GM19438 (cell line): ENCODE measurements around the gene SLC13A4.
"Not testable (repeated sequence)": the region's sequence is repeated elsewhere in the genome, so short reads cannot be mapped to it uniquely, and the experiment has no call there.

Experiments used
- ATAC-seq: cut with Tn5 transposase; IDR thresholded peaks from one replicate; pipeline ENCODE4 v1.9.1; 2021; ENCODE audit warnings: low read depth; ENCODE audit not compliant: unreplicated experiment

SLC13A4 gene

GRCh38 chr7:135753616-135754413, 25.8 kb upstream of the SLC13A4 start:
- no peak for ATAC-seq

DNA sequence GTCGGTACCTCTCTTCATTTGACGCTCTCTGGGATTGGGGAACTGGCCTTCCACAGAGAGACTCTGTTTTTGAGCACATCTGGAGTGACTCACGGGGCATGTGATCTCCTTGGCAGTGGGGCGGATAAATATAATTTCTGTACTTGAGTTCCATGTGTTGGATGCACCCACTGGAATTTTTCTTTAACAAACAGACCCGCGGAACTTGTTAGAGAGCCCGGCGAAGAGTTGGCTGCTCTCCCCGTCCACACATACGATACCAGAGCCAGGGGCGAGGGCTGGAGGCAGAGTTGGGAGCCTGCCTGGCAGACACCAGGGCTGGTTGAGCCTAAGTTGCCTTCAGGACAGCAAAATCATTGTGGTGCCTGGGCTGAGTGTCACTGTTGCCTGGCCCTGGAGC, 20.8 kb upstream of the SLC13A4 start, which contains the start of gene FAM180A:
Gene FAM180A (minus strand): TSS at position 44 of the 400 bp plus-strand sequence. CDS start 233 bp downstream, outside the sequence.
- ATAC-seq, result no peak

DNA sequence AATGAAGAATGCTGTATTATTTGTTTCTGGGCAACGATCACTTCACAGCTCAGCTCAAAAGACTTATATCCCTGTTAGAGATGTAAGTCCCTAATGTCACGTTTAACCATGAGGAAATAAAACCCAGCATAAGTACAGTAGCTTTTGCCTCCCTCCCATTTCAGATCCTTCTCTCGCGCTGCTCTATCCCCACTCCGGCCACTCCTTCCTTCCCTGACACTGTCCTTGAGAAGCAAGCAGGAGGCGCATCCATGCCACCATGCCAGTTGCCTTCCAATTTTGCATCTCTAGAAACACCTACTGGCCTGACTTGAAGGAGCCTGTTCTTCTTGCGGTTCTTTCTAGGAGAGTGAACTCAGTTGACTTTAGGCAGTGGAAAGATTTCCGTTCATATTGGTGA, 19.4 kb upstream of the SLC13A4 start:
- no peak for ATAC-seq

DNA sequence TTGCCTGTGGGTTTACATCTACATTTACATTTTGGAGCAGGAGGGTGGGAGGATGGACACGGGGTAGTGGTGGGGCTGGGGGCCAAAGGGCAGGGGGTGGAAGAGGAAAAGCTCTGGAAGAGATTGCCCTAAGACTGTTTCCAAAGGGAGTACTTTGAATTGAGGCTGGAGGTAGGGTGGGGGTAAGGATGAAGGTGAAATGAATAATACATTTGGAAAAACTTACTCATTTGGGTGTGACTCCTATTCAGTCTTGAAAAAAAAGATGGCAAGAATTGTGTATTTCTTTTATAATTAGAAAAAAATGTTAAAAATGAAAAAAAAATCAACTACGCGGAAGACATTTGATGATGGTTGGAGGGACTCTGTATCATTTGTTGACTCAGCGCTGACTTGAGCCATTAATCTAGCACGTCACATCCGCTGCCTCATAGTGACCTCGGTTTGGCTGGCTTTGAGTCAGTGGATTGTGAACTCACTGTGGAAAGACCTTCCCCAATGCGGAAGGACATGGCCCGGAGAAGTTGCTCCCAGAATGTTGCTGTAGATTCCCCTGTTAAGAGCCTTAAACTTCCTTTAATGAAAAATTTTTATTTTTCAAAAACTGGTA, 17.8 kb upstream of the SLC13A4 start:
- ATAC-seq, result no peak

DNA sequence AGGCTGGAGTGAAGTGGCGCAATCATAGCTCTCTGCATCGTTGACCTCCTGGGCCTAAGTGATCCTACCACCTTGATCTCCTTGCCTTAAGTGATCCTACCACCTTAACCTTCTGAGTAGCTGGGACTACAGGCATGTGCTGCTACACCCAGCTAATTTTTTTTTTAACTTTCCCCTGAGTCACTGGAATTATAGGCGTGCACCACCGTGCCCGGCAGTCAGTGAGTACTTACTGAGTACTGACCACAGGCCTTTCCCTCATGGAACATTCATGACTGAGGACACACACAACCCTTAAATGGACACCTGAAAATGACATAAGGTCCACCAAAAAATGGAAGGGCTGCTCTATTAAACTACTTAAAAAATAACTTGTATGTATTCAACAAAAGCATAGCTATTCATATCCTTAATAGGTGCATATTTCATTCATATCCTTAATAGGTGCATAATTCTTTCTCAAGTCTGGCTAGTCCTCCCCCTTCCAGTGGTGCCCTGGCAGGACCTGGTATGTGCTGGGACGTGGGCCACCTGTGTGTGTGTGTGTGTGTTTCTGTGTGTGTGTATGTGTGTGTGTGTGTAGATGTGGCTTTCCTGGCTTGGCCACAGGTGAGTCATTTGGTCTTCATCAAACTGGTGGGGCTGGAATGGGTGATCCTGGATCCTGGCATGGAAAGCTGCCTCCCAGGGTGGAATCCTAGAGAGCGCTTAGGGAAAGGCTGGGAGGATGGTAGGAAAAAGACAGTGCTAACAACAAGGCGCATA, 17.1 kb upstream of the SLC13A4 start:
- no peak for ATAC-seq

- ATAC-seq, result no peak
Observed at GRCh38 chr7:135743907-135744731, 16.1 kb upstream of the SLC13A4 start.

GRCh38 chr7:135742371-135742770, 14.4 kb upstream of the SLC13A4 start:
- no peak for ATAC-seq

- ATAC-seq, result no peak
Observed at GRCh38 chr7:135741905-135742304, 13.9 kb upstream of the SLC13A4 start.

GRCh38 chr7:135740889-135741288, 12.9 kb upstream of the SLC13A4 start:
- ATAC-seq, result no peak

DNA sequence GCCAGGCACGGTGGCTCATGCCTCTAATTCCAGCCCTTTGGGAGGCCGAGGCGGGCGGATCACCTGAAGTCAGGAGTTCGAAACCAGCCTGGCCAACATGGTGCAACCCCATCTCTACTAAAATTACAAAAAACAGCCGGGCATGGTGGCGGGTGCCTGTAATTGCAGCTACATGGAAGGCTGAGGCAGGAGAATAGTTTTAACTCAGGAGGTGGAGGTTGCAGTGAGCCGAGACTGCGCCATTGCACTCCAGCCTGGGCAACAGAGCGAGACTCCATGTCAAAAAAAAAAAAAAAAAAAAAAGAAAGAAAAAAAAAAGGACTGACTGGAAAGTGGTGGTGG, 9.3 kb upstream of the SLC13A4 start:
- not testable (repeated sequence) for ATAC-seq

GRCh38 chr7:135736586-135737305, 8.8 kb upstream of the SLC13A4 start:
- ATAC-seq, result no peak

GRCh38 chr7:135734343-135734689, 6.3 kb upstream of the SLC13A4 start:
- no peak for ATAC-seq

DNA sequence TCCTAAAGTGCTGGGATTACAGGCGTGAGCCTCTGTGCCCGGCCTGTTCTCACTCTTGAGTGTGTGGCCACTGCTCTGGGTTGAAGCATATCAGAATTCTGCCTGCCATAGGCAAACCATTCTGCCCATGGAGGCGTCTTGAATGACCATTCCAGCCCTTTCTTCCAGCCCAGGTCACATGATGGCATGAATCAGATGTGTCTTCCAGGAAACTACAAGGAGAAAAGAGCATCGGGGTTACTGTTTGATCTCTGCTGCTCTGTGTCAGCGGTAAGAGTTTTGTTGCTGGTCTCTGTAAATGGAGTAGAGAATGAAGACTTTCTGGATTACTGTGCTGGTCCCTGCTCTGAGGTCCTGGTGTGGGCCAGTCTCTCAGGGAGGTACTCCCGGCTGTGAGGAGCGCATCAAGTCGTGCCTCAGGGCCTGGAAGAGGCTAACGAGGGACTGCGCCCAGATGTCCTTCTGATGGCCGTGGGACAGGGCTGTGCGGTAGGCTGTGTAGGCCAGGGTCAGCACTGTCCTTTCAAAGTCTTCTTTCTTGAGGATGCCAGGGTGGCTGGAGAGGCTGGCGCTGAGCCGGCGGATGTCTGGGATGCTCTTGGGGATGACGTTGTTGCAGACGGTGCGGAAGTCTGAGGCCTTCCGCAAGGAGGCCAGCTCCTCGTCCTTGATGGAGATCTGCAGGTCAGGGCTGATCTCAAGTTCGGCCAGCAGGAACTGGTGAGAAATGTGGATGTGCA, 5.8 kb upstream of the SLC13A4 start:
- ATAC-seq, result no peak

DNA sequence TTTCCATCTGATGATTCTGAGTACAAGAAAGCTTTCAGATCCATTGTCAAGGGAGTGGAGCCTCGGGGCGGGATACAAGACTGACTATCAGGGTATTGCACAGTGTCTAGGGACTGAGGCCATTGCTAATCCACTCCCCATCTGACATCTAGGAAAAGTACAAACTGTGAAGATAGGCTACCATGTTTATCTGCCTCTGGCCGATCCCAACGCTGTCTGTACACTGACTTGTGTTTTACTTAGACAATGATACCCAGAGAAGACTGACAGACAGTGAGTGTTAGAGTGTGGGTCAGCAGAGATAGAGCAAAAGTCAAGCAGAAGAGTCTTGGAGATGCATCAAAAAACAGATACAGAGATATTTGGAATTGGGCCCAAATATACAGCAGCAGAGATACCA, 3.1 kb upstream of the SLC13A4 start:
- no peak for ATAC-seq

GRCh38 chr7:135729230-135729629, 1.2 kb upstream of the SLC13A4 start:
- ATAC-seq, result no peak

DNA sequence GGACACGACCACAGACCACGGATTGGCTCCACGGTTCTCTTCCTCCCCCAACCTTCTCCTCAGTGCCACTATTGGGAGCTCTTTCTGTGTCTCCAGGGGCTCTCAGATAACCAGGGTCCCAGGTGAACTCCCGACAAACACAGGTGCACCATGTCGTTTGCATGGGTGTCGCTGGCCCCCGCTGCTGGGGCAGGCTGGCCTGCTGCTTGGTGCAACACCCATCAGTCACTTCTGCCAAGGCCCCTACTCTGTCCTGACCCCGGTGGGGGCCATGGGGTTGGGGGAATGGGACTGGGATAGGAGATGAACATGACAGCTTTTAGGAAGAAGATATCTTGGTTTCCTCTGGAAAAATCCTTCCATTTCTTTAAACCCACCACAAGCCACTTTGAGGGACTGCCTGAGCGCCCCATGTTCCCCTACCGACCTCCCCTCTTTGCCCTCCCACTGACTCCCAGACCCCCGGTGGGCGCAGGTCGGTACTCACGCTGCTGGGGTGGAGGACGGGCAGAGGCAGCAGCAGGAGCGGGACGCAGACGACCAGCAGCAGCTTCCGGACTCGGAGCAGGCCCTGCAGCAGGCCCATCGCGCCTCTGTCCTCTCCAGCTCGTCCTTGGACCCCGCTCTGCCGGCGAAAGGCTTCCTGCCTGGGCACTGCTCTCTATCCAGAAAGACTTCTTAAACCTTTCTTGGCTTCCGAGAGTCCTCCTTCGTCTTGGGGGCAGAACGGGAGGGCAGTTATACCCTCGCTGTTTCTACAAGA, 894 bp downstream of the SLC13A4 start:
- ATAC-seq, result no peak

DNA sequence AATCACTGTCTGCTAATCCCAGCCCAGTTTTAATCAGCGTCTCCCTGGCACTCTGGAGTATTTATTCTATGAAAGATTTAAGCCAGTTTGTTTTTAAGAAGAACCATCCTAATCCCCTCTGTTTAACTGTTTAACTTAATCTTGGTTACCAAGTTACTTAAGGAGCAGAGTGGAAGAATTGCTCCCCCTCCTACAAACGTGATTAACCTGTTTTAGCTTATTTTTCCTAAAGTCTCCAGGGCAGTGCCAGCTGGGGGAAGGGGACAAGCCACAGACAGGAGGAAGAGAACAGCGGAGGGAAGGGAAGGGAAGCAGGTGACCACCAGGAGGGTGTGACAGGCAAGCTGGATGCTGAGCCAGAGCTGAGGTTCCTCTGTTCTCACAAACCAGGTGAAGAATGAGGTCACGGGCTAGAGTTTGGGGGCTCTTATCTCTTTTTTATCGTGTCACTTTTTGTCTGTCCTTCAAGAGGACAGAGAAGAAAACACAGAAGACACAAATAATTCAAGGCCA, 1.7 kb downstream of the SLC13A4 start:
- ATAC-seq, result no peak

DNA sequence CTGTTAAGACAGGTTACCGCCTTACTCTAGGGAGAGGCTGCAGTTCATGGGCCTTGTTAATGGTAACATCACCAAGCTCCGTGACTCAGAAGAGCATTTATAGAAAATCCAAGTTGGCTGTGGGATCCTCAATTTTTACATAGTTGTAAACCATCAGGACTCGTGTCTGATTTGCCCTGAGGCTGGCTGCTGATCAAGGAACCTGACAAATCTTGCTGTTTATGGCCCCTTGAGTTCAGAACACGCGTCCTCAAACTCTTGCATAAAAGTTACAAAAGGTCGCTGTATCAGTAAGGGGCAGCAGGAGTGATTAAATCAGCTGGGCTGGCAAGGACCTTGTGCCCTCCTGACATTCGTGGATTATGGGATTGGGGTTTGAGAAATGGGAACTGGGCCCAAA, 4.6 kb downstream of the SLC13A4 start:
- ATAC-seq, result no peak
